GM12891 (cell line): ENCODE data around the gene ITGAL.
"Not testable (repeated sequence)": the region's sequence is repeated elsewhere in the genome, so short reads cannot be mapped to it uniquely, and the experiment has no call there.

Experiments
- DNase-seq: peaks from one replicate; pipeline ENCODE4 v3.0.0; 2011; ENCODE audit warnings: low spot score; ENCODE audit not compliant: insufficient read length
- FAIRE-seq: peaks from 2 replicates; lab custom pipeline; 2011; peaks lifted over from hg19 to GRCh38; lab: Jason Lieb, UNC
- PAX5 ChIP-seq: IDR thresholded peaks from 2 replicates; pipeline ENCODE4 v1.6.1; 2011; ENCODE audit warnings: low read length, moderate library complexity, mild to moderate bottlenecking; ENCODE audit not compliant: insufficient read depth, severe bottlenecking
- POLR2A ChIP-seq: IDR thresholded peaks from 2 replicates; pipeline ENCODE4 v1.6.1; 2011; ENCODE audit warnings: low read depth, low read length, control low read depth
- POLR2AphosphoS5 ChIP-seq: IDR thresholded peaks from 2 replicates; pipeline ENCODE4 v1.6.1; 2011; ENCODE audit warnings: low read depth, low read length, control low read depth
- POU2F2 ChIP-seq: IDR thresholded peaks from 2 replicates; pipeline ENCODE4 v1.6.1; 2011; ENCODE audit warnings: low read depth, mild to moderate bottlenecking, control low read depth, low read length, moderate library complexity
- SPI1 ChIP-seq: IDR thresholded peaks from 2 replicates; pipeline ENCODE4 v1.6.1; 2011; ENCODE audit warnings: low read depth, low read length, control low read depth
- TAF1 ChIP-seq: IDR thresholded peaks from 2 replicates; pipeline ENCODE4 v1.6.1; 2011; ENCODE audit warnings: low read depth, low read length, control low read depth

Gene ITGAL

GRCh38 chr16:30457256-30457655 lies 15.3 kb upstream of the ITGAL start:
- no peak for TF ChIP-seq TAF1
- TF ChIP-seq POU2F2, result 0 out of 2 replicates have a peak, but pooled peaks have one; percentile 17

GRCh38 chr16:30457743-30458560 lies 14.6 kb upstream of the ITGAL start:
- no peak for FAIRE-seq
- TF ChIP-seq PAX5 (no peak), POU2F2 (no peak), TAF1 (no peak)
- no peak for DNase-seq

More at GRCh38 chr16:30457256-30457655, 15.3 kb upstream of the ITGAL start:
- FAIRE-seq (peak; percentile 5), DNase-seq (no peak)

GRCh38 chr16:30458561-30459394 lies 13.8 kb upstream of the ITGAL start:
- peak; percentile 98 for FAIRE-seq
- TF ChIP-seq PAX5 (no peak), POU2F2 (peak; percentile 96), SPI1 (peak; percentile 78), POLR2A (peak; percentile 94), POLR2AphosphoS5 (peak; percentile 94), TAF1 (peak; percentile 86)
- DNase-seq, result peak; percentile 55

- FAIRE-seq, result no peak
- no peak for TF ChIP-seq POU2F2
- no peak for TF ChIP-seq TAF1
- no peak for TF ChIP-seq SPI1
- TF ChIP-seq PAX5, result no peak
- no peak for TF ChIP-seq POLR2AphosphoS5
- TF ChIP-seq POLR2A, result no peak
- no peak for DNase-seq
Observed at GRCh38 chr16:30459456-30459855, 13.1 kb upstream of the ITGAL start.

- FAIRE-seq, DNase-seq: not testable (repeated sequence)
Observed at GRCh38 chr16:30461426-30461825, 11.1 kb upstream of the ITGAL start.

- no peak for FAIRE-seq
Observed at GRCh38 chr16:30464078-30464477, 8.5 kb upstream of the ITGAL start.

GRCh38 chr16:30470170-30470512 lies 2.4 kb upstream of the ITGAL start:
- FAIRE-seq, result no peak
- TF ChIP-seq PAX5 (no peak), POLR2A (no peak), SPI1 (no peak), TAF1 (no peak), POU2F2 (no peak)
- no peak for DNase-seq

More at GRCh38 chr16:30464078-30464477, 8.5 kb upstream of the ITGAL start:
- no peak for TF ChIP-seq POU2F2
- TF ChIP-seq POLR2AphosphoS5, result no peak
- DNase-seq, result no peak

- FAIRE-seq (no peak), DNase-seq (no peak)
- TF ChIP-seq POU2F2, result no peak
- TF ChIP-seq TAF1, result no peak
- no peak for TF ChIP-seq SPI1
- no peak for TF ChIP-seq POLR2AphosphoS5
- TF ChIP-seq POLR2A, result no peak
- TF ChIP-seq PAX5, result no peak
Observed at GRCh38 chr16:30470632-30470995, 1.9 kb upstream of the ITGAL start.

- FAIRE-seq (no peak), DNase-seq (no peak)
- TF ChIP-seq POLR2AphosphoS5 (no peak), POLR2A (peak; percentile 30; the same call in 1 of the 2 replicates), POU2F2 (no peak), SPI1 (no peak)
Observed at GRCh38 chr16:30473231-30474073, 910 bp downstream of the ITGAL start.

- DNase-seq (no peak), FAIRE-seq (no peak)
- TF ChIP-seq POLR2AphosphoS5 (no peak), TAF1 (no peak), SPI1 (no peak), POLR2A (no peak), PAX5 (no peak), POU2F2 (no peak)
Observed at GRCh38 chr16:30474074-30474452, 1.5 kb downstream of the ITGAL start.
